Osteocyte (in vitro differentiated cells): ENCODE results near the gene KSR1. TPM values are rescaled to one million over a fixed set of nuclear protein-coding genes. Genes with fewer than 3 reads are reported as not detected.

Source experiments
- DNase-seq: peaks from one replicate; pipeline ENCODE4 v3.0.0; 2021; ENCODE audit warnings: mixed read lengths; ENCODE audit not compliant: unreplicated experiment; ENCODE audit errors: extremely low spot score
- H3K27ac Mint-ChIP-seq: one replicate; pipeline ENCODE4 v1.8.0; 2021; ENCODE audit warnings: mild to moderate bottlenecking, mixed read lengths; ENCODE audit not compliant: unreplicated experiment
- H3K27me3 Mint-ChIP-seq: one replicate; pipeline ENCODE4 v1.8.0; 2021; ENCODE audit warnings: mixed read lengths; ENCODE audit not compliant: unreplicated experiment
- H3K36me3 Mint-ChIP-seq: one replicate; pipeline ENCODE4 v1.8.0; 2021; ENCODE audit warnings: mixed read lengths; ENCODE audit not compliant: unreplicated experiment
- H3K4me1 Mint-ChIP-seq: one replicate; pipeline ENCODE4 v1.8.0; 2021; ENCODE audit warnings: mixed read lengths; ENCODE audit not compliant: unreplicated experiment
- H3K4me3 Mint-ChIP-seq: one replicate; pipeline ENCODE4 v1.8.0; 2021; ENCODE audit warnings: mild to moderate bottlenecking, moderate library complexity, mixed read lengths; ENCODE audit not compliant: unreplicated experiment
- H3K9me3 Mint-ChIP-seq: one replicate; pipeline ENCODE4 v1.8.0; 2021; ENCODE audit warnings: mixed read lengths; ENCODE audit not compliant: unreplicated experiment
- CTCF ChIP-seq: fragments of 200-600 bp; sonication (generic); IDR thresholded peaks from 2 replicates; pipeline ENCODE4 v1.5.0; 2021; ENCODE audit warnings: antibody characterized with exemption, mild to moderate bottlenecking, moderate library complexity
- total RNA-seq: library from RNA; stranded (reverse); gene quantifications from 2 replicates; pipeline ENCODE4 v1.2.1, GENCODE V29; 2021

Gene KSR1
- total RNA-seq, 1 donor from 2014 or later = 63.4 TPM

- Mint-ChIP-seq H3K27ac (no peak overlapping the region), H3K27me3 (no peaks in the 10 kb centered on the region), H3K36me3 (peaks cover 4% of the 10 kb centered on the region), H3K9me3 (no peaks in the 10 kb centered on the region), H3K4me1 (peaks cover 44% of the 10 kb centered on the region), H3K4me3 (no peak overlapping the region)
- TF ChIP-seq CTCF = no peak
- no peak for DNase-seq
These were observed 65.9 kb downstream of the KSR1 start for GRCh38 chr17:27522028-27522635.

GRCh38 chr17:27523712-27524111, 67.5 kb downstream of the KSR1 start:
- Mint-ChIP-seq H3K36me3 (peaks cover 4% of the 10 kb centered on the region), H3K4me3 (no peak overlapping the region), H3K27me3 (no peaks in the 10 kb centered on the region), H3K4me1 (peaks cover 45% of the 10 kb centered on the region), H3K27ac (no peak overlapping the region), H3K9me3 (no peaks in the 10 kb centered on the region)
- TF ChIP-seq CTCF = no peak
- no peak for DNase-seq

GRCh38 chr17:27524594-27524993, 68.3 kb downstream of the KSR1 start:
- Mint-ChIP-seq H3K9me3 (no peaks in the 10 kb centered on the region), H3K27ac (no peak overlapping the region), H3K4me3 (no peak overlapping the region), H3K36me3 (peaks cover 4% of the 10 kb centered on the region), H3K4me1 (peaks cover 45% of the 10 kb centered on the region), H3K27me3 (no peaks in the 10 kb centered on the region)
- no peak for TF ChIP-seq CTCF
- DNase-seq = no peak

- H3K4me3 Mint-ChIP-seq = no peak overlapping the region
- H3K9me3 Mint-ChIP-seq = no peaks in the 10 kb centered on the region
- peaks cover 49% of the 10 kb centered on the region for H3K4me1 Mint-ChIP-seq
- H3K27ac Mint-ChIP-seq = no peak overlapping the region
- peaks cover 4% of the 10 kb centered on the region for H3K36me3 Mint-ChIP-seq
- DNase-seq = no peak
- no peak for TF ChIP-seq CTCF
- H3K27me3 Mint-ChIP-seq = no peaks in the 10 kb centered on the region
These were observed 69.1 kb downstream of the KSR1 start for GRCh38 chr17:27525316-27525715.

GRCh38 chr17:27525836-27526603, 69.8 kb downstream of the KSR1 start:
- H3K4me3 Mint-ChIP-seq = no peak overlapping the region
- H3K36me3 Mint-ChIP-seq = peaks cover 4% of the 10 kb centered on the region
- H3K4me1 Mint-ChIP-seq = peaks cover 49% of the 10 kb centered on the region

More at GRCh38 chr17:27525836-27526603, 69.8 kb downstream of the KSR1 start:
- DNase-seq = no peak
- Mint-ChIP-seq H3K27me3 (no peaks in the 10 kb centered on the region), H3K9me3 (no peaks in the 10 kb centered on the region), H3K27ac (no peak overlapping the region)
- TF ChIP-seq CTCF = no peak
